HG03196 (cell line): Measurements from ENCODE around the gene TMCO4.
"Not testable (repeated sequence)": the region's sequence is repeated elsewhere in the genome, so short reads cannot be mapped to it uniquely, and the experiment has no call there.

ENCODE experiments used
- ATAC-seq: cut with Tn5 transposase; IDR thresholded peaks from one replicate; pipeline ENCODE4 v1.9.1; 2021; ENCODE audit not compliant: unreplicated experiment

The TMCO4 gene

GRCh38 chr1:19799230-19800075 is at the start of gene TMCO4:
Gene TMCO4, minus strand, starts transcription at chr1:19799916. Its CDS starts 19,158 bp downstream, at chr1:19780758.
- no peak for ATAC-seq

GRCh38 chr1:19849307-19849706 is 49.6 kb upstream of the TMCO4 start:
- ATAC-seq: not testable (repeated sequence)

- ATAC-seq: not testable (repeated sequence)
These were observed 47.6 kb upstream of the TMCO4 start for GRCh38 chr1:19847334-19847733.

GRCh38 chr1:19846338-19846737 is 46.6 kb upstream of the TMCO4 start:
- no peak for ATAC-seq

- no peak for ATAC-seq
These were observed 45.8 kb upstream of the TMCO4 start for GRCh38 chr1:19845555-19845954.

- ATAC-seq: no peak
These were observed 45.2 kb upstream of the TMCO4 start for GRCh38 chr1:19844731-19845495.

GRCh38 chr1:19840228-19840627 is 40.5 kb upstream of the TMCO4 start:
- no peak for ATAC-seq

- no peak for ATAC-seq
These were observed 38.1 kb upstream of the TMCO4 start for GRCh38 chr1:19837866-19838265.

GRCh38 chr1:19835578-19835977 is 35.9 kb upstream of the TMCO4 start:
- ATAC-seq: no peak

- ATAC-seq: no peak
These were observed 31.7 kb upstream of the TMCO4 start for GRCh38 chr1:19831441-19831840.

GRCh38 chr1:19828546-19828945 is 28.8 kb upstream of the TMCO4 start:
- no peak for ATAC-seq

GRCh38 chr1:19825298-19825697 is 25.6 kb upstream of the TMCO4 start:
- no peak for ATAC-seq

- ATAC-seq: no peak
These were observed 24.8 kb upstream of the TMCO4 start for GRCh38 chr1:19824541-19824940.

GRCh38 chr1:19824036-19824435 is 24.3 kb upstream of the TMCO4 start:
- no peak for ATAC-seq

GRCh38 chr1:19819701-19820100 is 20.0 kb upstream of the TMCO4 start:
- ATAC-seq: no peak

GRCh38 chr1:19818324-19818723 is 18.6 kb upstream of the TMCO4 start:
- no peak for ATAC-seq

GRCh38 chr1:19817160-19817559 is 17.4 kb upstream of the TMCO4 start:
- ATAC-seq: no peak

GRCh38 chr1:19816737-19817086 is 17.0 kb upstream of the TMCO4 start:
- ATAC-seq: not testable (repeated sequence)

- ATAC-seq: no peak
These were observed 16.4 kb upstream of the TMCO4 start for GRCh38 chr1:19815801-19816736.

GRCh38 chr1:19814681-19815503 is 15.2 kb upstream of the TMCO4 start, which contains the start of gene RNF186:
Gene RNF186, minus strand, starts transcription at chr1:19815283. Its CDS starts 182 bp downstream, at chr1:19815101.
- no peak for ATAC-seq
